SKM-1 (cell line): ENCODE data around the gene PWWP2B.

Source experiments
- DNase-seq: peaks from one replicate; lab custom pipeline; 2025; ENCODE audit not compliant: unreplicated experiment; lab: John Stamatoyannopoulos, UW

Gene PWWP2B

DNA sequence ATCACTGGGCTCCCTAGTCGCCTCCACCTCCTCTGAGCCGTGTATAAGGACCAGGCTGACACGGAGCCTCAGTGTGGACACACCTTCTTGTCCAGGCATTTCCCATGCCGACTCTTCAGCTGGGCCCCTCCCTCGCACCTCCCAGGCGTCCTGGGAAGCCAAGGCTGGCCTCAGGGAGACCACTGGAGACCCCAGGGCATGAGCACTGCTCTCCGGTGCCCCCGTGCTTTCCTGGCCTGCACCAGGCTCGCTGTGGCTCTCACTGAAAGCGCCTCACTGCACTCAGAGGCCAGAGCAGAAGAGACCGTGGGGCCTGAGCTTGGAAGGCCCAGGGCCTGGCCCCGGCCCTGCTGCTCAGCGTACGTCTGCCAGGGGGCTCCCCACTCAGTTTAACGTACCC, 33.6 kb upstream of the PWWP2B start:
- no peak for DNase-seq

- DNase-seq = no peak
Observed at GRCh38 chr10:132363921-132364593, 32.9 kb upstream of the PWWP2B start.

DNA sequence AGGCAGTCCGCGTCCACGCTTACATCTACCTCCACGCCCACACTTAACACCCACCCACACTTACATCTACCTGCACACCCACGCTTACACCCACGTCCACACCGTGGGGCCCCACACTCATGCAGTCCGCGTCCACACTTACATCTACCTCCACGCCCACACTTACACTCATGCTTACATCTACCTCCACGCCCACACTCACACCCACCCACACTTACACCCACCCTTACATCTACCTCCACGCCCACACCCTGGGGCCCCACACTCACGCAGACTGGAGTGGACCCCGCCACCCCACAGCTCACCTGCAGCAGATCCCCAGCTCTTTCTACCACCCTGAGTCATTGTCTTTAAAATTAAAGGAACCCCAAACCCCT, 32.4 kb upstream of the PWWP2B start:
- DNase-seq = no peak

DNA sequence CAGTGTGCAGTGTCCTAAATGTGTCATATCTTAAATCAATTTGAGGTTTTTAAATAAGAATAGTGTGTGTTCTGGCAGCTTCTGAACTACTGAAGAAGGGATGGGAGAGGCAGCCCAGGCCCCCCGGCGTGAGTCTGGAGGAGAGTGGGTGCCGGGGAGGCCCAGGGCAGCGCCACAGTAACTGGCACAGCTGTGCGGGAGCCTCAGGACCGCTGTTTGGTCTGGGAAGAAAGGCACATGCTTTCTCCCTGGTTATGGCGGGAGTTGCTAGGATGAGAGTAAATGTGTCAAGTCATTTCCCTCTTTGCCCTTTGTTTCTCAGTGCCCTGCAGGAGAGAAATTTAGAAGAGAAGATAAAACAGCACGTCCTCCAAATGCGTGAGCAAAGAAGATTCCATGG, 31.9 kb upstream of the PWWP2B start:
- no peak for DNase-seq

GRCh38 chr10:132366006-132366405, 31.0 kb upstream of the PWWP2B start:
- DNase-seq = no peak

DNA sequence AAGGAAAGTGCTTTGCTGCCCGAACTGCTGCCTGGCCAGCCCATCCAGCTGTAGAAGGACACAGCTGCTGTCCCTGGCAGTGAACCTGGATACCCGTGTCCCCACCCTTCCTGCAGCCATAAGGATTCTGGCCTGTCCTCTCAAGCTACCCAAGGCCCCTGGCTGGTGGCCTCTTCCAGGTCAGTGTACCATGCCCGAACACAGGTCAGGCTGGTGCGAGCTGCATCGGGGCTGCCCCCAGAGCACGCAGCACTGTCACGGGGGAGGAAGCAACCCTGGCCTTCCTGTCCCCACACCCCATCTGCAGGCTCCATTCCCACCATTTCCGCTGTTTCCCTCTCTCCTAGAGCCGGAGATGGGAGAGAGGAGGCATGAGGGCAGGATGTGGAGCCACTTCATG, 30.5 kb upstream of the PWWP2B start:
- no peak for DNase-seq

GRCh38 chr10:132368391-132368790, 28.6 kb upstream of the PWWP2B start:
- no peak for DNase-seq

DNA sequence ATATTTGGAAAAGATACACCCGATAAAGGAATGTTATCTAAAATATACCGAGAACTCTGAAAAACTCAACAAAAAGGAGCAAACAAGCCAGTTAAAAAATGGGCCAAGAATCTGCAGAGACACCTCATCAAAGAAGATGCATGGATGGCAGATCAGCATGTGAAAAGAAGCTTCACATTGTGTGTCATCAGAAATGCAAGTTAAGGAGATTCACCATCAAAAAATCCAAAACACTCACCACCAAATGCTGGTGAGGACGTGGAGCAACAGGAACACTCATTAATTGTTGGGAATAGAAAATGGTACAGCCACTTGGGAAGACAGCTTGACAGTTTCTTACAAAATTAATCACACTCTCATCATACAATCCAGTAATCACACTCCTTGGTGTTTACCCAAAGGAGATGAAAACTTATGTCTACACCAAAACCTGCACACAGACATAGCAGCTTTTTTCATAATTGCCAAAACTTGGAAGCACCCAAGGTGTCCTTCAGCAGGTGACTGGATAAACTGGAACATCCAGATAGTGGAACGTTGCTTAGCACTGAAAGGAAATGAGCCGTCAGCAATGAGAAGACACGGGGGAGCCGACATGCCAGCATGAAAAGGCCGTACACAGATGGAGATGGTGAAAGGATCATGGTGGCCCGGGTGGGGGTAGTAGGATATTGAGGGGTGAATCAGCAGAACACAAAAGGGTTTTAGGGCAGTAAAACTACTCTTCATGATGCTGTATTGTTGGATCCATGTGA, 27.9 kb upstream of the PWWP2B start:
- DNase-seq = no peak

DNA sequence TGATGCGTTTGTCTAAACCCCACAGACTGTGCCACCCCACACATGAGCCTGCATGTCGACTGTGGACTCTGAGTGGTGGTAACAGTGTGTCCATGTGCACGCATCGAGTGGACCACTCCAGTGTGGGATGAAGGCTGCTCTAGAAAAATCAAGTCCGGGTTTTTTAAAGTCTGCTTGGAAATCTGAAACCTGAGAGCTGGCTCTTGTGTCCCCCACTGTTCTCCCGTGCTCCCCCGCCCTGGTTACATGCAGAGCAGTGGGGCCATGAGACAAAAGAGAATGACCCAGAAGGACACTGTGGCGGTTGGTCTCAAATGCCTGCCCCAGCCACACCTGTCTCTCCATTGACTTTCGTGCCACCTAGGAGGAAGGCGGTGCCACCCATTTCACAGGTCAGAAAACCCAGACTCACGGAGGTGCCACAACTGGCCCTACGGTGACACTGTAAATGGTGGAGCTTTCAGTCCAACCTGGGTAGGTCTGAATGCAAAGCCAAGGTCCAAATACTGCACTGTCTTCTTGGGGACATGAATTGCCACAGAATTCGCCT, 27.3 kb upstream of the PWWP2B start:
- no peak for DNase-seq

DNA sequence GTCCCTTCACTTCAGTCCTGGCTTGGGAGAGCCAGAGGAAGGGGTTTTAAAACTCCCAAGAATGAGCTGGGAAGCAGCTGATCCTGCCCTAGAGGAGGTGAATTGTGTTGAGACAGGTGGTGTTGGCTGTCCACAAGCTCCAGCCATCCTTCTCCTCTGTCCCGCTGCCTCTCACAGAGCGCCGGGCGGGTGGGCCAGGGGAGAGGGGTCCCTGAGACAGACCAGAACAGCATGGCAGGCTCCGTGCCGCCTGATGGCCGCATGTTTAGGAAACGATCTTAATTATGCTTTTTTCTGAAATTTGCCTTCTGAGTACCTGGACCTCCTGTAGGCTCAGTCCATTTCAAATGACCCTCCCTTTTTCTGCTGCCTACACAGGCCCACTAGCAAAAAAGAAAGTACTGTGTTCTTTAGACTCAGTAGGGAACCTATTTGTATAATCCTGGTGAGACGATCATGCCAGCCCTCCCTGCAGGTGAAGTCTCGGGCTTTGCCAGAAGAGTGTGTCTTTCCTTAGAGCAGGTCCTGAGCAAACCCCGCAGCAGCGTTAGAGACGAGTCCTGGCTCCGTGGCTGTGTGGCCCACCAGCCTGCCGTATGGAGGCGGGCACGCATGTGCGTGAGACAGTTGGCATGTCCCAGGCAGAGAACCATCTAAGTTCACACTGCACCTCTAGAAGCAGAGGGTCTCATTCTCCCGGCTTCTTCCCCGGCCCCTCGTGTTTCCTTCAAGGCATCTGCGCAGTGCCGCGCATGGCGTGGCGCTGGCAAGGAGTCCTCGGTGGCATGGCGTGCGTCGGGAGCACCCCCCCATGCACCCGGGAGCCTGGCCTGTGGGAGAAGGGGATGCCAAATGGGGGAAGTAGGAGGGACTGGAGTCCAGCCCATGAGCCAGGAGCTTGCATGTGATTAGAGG, 26.3 kb upstream of the PWWP2B start:
- DNase-seq = no peak

DNA sequence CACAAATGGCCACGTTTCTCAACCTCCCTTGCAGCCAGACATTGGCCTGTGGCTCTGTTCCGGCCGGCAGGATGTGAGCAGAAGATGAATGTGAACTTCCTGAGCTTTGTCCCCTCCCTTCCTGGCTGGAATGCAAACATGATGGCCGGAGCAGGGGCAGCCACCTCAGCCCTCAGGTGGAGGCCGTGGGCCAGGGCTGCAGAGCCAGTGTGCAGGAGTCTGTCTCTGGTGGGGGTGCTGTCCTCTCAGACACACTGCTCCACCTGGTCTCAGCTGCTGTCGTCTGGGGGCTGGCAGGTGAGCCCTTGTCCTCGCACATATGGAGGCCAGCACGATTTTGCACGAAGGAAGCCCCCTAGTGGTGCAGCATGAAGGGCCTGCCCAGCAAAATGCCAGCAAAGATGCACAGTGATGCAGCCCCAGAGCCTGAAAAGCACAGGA, 25.3 kb upstream of the PWWP2B start:
- DNase-seq = no peak

GRCh38 chr10:132372516-132373095, 24.4 kb upstream of the PWWP2B start:
- no peak for DNase-seq

DNA sequence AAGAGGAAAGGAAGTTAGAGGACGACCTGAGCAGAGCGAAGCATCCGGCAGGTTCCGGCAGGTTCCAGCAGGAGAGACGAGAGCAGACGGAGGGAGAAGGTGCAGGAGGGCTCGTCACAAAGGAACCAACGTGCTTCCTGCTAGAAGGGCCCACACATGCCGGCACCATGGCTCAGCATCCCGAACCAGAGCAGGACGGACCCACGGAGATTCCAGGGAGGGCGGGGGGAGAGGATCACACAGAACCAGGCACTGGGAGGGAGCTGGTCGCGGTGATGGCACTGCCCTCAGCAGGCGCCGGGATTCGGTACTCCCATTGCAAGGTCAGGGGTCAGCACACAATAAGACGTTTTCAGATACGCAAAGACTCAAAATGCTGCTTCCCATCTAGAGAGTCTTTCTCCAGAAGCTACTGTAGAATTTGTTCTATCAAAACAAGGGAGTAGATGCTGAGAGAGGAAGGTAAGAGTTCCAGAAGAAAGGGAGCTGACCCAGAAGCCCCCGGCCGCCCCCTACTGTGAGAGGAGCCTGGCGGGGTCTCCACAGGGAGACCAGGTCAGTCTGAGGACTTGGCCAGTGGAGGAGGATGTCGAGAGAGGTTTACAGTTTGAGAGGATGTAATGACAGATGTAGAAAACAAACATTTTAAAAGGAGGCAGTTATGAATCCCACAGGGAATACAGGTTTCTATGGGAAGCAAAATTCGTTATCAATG, 23.6 kb upstream of the PWWP2B start:
- DNase-seq = no peak

- no peak for DNase-seq
Observed at GRCh38 chr10:132374176-132374575, 22.8 kb upstream of the PWWP2B start.

GRCh38 chr10:132374612-132375011, 22.4 kb upstream of the PWWP2B start:
- DNase-seq = no peak

- no peak for DNase-seq
Observed at GRCh38 chr10:132375116-132375794, 21.7 kb upstream of the PWWP2B start.

- DNase-seq = no peak
Observed at GRCh38 chr10:132375795-132376297, 21.2 kb upstream of the PWWP2B start.

- DNase-seq = no peak
Observed at GRCh38 chr10:132376394-132376851, 20.6 kb upstream of the PWWP2B start.

GRCh38 chr10:132377326-132377725, 19.7 kb upstream of the PWWP2B start:
- no peak for DNase-seq
